Neural cell (in vitro differentiated cells): ENCODE measurements around the gene PFKM.

Experiments used
- EP300 ChIP-seq: fragments of 450-650 bp; conservative IDR thresholded peaks from 2 replicates; pipeline ENCODE4 v1.6.1; 2014; ENCODE audit warnings: antibody characterized with exemption, mild to moderate bottlenecking, moderate library complexity; ENCODE audit not compliant: poor library complexity, severe bottlenecking
- EZH2 ChIP-seq: fragments of 200-600, 300-800 bp; shearing (Covaris generic), sonication (generic); IDR thresholded peaks from 2 replicates; pipeline ENCODE4 v1.6.1; 2014; ENCODE audit warnings: antibody characterized with exemption, low read length, borderline replicate concordance, mild to moderate bottlenecking; ENCODE audit not compliant: insufficient read depth, poor library complexity, severe bottlenecking
- SMC3 ChIP-seq: fragments of 450-650 bp; conservative IDR thresholded peaks from 2 replicates; pipeline ENCODE4 v1.6.1; 2014; ENCODE audit warnings: antibody characterized with exemption, mild to moderate bottlenecking, moderate library complexity; ENCODE audit not compliant: poor library complexity
- TAF1 ChIP-seq: IDR thresholded peaks from 2 replicates; pipeline ENCODE4 v1.6.1; 2012; ENCODE audit warnings: low read depth
- TF ChIP-seq, protein P1 (sequence below): fragments of 450-650 bp; IDR thresholded peaks from 2 replicates; pipeline ENCODE4 v1.5.1; 2014; ENCODE audit warnings: antibody characterized with exemption, mild to moderate bottlenecking, moderate library complexity; ENCODE audit not compliant: poor library complexity, severe bottlenecking
- TF ChIP-seq, protein P2 (sequence below): IDR thresholded peaks from 2 replicates; pipeline ENCODE4 v1.6.1; 2012; ENCODE audit warnings: borderline replicate concordance

DNA sequence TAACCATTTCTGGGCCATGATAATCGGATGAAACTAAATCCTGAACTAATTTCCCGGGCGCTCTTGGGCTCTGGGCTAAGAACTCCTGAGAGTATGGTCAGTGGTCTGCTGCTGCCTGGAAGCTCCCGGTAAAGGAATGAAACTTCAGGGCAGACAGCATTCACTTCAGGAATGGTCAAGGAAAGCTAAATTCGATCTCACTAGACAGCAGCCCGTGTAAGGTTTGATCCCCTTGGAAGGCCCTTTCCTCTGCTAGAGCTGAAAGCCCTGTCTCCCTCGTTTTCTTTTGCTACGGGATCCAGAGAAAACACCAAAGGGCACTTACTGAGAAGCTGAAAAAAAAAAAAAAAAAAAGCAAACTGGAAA is 37.5 kb downstream of the PFKM start:
- TF ChIP-seq, protein P1, sequence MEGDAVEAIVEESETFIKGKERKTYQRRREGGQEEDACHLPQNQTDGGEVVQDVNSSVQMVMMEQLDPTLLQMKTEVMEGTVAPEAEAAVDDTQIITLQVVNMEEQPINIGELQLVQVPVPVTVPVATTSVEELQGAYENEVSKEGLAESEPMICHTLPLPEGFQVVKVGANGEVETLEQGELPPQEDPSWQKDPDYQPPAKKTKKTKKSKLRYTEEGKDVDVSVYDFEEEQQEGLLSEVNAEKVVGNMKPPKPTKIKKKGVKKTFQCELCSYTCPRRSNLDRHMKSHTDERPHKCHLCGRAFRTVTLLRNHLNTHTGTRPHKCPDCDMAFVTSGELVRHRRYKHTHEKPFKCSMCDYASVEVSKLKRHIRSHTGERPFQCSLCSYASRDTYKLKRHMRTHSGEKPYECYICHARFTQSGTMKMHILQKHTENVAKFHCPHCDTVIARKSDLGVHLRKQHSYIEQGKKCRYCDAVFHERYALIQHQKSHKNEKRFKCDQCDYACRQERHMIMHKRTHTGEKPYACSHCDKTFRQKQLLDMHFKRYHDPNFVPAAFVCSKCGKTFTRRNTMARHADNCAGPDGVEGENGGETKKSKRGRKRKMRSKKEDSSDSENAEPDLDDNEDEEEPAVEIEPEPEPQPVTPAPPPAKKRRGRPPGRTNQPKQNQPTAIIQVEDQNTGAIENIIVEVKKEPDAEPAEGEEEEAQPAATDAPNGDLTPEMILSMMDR: no peak
- TF ChIP-seq TAF1 (no peak), EP300 (no peak), EZH2 (no peak), SMC3 (no peak)
- TF ChIP-seq, protein P2, sequence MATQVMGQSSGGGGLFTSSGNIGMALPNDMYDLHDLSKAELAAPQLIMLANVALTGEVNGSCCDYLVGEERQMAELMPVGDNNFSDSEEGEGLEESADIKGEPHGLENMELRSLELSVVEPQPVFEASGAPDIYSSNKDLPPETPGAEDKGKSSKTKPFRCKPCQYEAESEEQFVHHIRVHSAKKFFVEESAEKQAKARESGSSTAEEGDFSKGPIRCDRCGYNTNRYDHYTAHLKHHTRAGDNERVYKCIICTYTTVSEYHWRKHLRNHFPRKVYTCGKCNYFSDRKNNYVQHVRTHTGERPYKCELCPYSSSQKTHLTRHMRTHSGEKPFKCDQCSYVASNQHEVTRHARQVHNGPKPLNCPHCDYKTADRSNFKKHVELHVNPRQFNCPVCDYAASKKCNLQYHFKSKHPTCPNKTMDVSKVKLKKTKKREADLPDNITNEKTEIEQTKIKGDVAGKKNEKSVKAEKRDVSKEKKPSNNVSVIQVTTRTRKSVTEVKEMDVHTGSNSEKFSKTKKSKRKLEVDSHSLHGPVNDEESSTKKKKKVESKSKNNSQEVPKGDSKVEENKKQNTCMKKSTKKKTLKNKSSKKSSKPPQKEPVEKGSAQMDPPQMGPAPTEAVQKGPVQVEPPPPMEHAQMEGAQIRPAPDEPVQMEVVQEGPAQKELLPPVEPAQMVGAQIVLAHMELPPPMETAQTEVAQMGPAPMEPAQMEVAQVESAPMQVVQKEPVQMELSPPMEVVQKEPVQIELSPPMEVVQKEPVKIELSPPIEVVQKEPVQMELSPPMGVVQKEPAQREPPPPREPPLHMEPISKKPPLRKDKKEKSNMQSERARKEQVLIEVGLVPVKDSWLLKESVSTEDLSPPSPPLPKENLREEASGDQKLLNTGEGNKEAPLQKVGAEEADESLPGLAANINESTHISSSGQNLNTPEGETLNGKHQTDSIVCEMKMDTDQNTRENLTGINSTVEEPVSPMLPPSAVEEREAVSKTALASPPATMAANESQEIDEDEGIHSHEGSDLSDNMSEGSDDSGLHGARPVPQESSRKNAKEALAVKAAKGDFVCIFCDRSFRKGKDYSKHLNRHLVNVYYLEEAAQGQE: no peak
